ENCODE measurements around the gene ZNF624. TPM values are rescaled to one million over a fixed set of nuclear protein-coding genes. Genes with fewer than 3 reads are reported as not detected.

The ZNF624 gene

Small RNA genes within 50 kb of the gene (small RNA-seq; reads per million reads assigned to genes)
- not detected for gene RNU6-405P (ENCODE audit: insufficient read depth)
